Eye (tissue), 1 donor: ENCODE results near the gene CHST11.

Source experiments
- DNase-seq: peaks from one replicate; pipeline ENCODE4 v3.0.0-alpha.2; 2015

The CHST11 gene

DNA sequence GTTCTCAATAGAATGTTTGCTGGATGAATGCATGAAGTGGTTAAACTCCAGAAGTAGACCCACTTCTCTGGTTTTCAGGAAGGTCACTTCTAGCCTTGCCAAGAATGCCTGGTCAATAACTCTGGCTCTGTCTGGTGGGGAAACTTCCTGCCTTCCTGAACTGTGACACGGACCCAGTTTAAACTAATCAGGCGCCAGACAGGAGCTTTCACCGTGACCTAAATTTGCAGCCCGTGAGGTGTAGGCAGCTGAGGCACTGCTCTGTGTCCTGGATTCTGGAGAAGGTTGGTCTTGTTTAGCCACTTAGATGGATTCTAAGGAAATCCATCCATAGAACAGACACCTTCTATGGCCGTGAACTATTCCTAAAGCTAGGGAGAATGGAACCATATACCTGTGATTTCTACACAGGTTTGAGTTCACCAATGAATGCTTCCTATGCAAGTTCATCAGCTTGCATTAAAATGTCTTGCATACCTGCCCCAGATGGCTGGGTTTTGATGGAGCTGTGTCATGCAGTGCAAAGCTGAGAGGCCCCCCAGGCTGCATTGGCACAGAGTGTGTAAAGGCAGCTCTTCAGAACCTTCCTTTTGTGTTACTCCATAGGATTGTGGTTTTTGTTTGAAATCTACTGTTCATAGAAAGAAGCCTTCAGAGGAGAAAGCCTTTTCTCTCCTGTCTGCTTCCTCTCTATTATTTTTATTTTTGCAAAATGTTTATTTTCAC, 4.4 kb downstream of the CHST11 start:
- DNase-seq: no peak

DNA sequence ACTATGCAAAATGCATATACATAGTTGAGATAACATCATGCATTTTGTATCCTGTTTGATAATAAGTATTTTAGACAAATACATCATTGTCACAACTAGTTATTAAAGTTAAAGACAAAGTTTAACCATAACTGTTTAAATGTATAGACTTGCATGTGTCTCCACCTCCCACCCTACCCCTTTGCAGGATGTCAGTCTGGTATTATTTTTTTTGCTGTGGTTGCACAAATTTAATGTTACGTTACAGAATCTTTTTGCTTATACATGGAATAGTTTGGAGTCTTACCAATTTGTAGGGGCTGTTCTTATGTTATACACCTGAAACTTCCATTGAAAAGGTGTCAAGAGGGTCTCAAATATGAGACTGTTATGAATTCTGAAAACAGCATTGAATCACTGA, 5.6 kb downstream of the CHST11 start:
- DNase-seq: no peak

DNA sequence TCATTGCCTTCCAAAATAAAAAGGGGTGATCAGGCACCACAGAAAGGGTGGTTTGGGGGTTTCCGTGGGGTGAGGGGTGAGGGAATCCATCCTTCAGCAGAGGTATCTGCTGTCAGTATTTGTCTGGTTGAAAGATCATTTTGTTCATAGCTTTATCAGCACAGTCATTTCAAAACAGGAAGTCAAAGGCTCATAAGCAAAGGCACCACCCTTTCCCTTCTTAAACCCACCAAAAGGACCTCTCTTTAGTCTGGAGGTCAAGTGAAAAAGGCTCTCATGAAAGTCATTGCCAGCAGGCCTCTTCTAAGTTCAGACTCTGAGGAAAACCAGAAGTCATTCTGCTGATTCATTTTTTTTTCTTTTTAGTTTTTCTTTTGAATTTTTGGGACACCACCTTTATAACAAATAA, 6.2 kb downstream of the CHST11 start:
- no peak for DNase-seq

DNA sequence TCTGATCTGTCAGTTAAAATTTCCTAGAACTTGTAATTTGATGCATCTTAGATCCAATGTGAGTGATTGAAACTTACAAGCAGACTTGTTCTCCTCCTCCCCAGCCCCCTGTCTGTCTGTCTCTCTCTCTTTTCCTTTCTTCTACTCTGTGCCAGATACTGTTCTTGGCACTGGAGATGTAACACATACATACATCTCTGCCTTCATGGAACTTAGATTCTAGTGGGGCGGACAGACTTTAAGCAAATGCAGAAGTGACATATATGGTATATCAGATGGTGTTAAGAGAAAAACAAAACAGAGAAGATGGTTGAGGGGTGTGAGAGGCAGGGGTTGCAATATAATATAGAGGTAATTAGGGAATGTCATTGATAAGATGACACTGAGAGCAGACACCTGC, 6.6 kb downstream of the CHST11 start:
- no peak for DNase-seq

DNA sequence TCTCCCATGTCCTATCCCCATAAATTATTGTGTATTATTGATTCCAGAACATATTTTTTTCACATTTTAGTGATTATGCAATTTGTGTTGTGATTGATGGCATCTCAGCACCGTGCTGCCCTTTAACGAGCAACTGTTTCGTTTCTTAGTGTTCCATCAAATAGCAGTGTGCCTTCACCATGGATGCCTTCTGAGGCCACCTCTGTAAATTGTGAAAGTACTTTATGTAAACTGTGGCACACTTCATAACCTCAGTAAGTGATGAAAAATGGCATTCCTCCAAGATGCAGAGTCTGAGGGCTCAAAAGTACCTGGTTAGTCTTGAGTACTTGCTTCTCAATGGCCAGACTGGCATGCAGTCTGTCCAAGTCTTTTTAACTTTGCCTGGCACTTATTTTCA, 8.2 kb downstream of the CHST11 start:
- DNase-seq: no peak

DNA sequence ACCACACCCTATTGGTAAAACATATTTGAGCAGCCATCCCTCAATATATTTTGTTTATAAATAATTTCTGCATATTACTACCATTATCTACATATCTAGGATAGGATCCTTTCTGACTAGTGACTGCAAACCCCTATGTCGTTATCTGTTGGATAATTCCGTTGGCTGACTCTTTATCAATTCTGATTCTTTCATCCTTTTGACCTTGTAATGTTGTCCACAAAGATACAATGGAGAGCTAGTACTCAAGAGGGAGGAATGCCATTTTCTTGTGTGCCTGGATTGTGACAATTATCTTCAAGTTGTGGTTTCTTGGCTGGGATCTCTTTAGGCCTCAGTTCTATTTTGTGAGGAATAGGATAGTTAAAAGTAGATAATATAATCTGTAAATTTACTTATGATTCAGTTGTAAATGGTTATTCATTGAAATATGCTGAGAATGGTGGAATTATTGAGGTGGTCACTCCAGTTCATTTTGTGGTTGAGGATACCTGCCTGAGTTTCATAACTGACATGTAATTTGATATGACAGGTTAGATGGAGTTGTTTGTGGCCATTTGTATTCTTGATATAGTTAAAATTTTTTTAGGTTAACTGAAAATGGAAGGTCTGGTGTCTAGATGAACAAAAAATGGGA, 10.1 kb downstream of the CHST11 start:
- no peak for DNase-seq

DNA sequence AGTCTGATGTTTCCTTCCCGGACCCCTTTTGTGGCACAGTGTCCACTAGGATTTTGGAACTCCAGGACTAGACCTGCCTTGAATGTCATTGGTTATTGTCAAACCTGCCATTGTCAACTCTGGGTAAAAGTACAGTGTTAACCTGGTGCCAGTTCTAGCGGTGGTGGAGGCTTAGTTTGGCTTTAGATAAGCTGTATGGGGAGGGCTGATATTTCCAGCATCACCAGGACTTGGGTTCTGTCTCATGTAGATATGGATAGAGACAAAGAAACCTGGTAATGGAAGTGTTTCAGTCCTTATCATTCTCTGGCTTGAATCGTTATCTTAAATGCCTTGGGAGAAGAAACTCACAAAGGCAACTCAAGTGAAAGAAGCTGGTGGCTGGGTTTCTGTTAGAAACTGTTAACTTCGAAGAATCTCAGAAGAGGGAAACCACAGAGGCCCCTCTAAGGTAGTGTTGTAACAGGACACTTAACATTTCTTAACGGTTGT, 10.6 kb downstream of the CHST11 start:
- no peak for DNase-seq

DNA sequence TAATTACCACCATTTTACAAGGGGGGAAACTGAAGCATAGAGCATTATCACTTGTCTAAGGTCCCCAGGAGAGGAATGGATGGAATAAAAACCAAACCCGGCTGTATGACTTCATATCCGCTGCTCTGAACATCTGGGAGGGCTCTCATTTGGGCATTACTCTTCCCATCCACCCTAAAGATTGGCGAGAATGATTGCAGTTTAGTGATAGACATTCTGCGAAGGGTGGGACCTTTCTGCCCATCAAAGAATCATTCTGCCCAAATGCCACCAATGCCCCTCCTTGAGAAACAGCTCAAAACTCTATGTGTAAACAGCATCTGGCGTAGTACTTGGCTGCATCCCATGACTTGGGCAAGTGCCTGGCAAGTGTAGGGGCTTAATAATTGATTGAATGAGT, 11.6 kb downstream of the CHST11 start:
- DNase-seq: no peak

DNA sequence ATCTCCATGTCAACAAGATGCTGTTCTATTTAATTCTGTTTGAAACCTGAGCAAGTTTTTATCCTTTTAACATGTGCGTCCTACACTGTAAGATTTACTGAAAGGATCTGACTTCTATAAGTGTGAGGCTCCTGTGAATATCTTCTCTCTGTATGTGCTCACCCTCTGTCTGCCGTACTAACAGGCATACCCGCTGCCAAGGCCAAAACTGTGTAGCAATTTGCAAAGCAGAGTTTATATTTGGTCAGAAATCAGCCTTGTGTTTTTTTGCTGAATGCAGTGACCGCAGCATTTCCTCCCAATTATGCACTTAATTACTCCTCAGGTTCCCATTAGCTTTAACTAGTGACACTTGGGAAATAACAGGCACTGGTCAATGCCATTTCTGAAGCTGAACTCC, 12.3 kb downstream of the CHST11 start:
- no peak for DNase-seq

DNA sequence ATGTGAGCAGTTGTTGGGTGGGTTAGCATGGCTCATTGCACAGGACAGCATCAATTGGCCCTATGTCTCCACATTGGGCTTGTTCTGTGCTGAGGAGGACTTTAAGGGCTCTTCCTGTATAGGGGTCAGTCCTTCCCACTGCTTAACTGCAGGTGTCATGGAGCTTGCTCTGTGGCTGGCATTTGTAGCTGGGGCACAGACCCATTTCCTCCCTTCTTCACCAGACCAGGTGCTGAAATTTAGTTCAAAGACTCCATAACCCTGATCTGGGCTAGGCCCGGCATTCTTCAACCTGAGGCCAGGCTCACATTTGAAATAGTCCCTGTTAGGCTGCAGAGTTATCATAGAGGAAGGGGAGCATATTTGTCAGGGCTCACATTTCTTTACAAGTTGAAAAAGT, 12.8 kb downstream of the CHST11 start:
- DNase-seq: no peak

DNA sequence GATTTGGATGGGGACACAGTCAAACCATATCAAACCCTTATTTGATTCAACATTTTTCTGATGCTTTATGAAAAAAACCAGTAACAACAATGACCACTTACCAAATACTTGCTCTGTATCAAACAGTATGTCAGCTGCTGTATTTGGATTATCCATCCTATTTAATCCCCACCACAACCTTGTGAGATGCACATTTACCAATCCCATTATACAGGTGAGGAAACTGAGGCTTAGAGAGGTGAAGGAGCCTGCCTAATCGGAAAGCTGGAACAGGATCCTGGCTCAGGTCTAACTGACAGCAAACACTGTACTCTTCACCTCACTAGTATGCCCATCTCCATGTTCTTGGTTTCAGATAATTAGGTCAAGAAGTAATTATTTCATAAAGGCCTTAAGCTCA, 13.8 kb downstream of the CHST11 start:
- no peak for DNase-seq

DNA sequence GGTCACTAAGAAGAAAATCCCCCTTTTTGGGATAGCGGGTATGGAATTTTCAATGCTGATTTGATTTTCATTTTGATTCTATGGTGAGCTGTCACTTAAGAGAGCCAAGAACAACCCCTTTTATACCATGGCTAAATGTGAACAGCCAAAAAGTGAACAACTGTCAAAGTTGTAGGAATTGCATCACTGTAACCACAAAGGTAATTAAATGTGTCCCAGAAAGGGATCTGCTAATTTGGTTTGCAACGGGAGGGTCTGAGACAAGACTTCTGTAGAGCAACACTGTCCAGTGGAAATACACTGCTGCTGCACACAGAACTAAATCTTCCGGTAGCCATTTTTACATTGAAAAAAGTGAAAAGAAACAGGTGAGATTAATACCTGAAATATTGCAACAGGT, 14.6 kb downstream of the CHST11 start:
- DNase-seq: no peak

DNA sequence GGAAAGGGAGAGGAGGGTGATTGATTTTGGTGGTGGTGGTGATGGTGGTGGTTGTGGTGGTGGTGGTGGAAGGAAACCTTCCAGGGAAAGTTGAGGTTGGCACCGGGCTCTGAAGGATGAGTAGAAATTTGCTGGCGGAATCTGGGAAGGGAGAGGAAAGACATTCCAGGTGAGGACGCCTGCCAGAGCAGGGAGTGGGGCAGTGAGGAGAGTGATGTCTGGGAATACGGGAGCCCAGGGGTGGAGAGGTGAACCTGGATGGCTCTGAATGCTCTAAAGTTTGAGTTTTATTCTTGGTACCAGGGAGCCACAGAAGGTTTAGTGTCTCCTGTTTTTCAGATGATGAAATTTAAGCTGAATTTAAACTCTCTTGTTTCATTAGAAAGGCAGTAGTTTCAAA, 16.0 kb downstream of the CHST11 start:
- no peak for DNase-seq

DNA sequence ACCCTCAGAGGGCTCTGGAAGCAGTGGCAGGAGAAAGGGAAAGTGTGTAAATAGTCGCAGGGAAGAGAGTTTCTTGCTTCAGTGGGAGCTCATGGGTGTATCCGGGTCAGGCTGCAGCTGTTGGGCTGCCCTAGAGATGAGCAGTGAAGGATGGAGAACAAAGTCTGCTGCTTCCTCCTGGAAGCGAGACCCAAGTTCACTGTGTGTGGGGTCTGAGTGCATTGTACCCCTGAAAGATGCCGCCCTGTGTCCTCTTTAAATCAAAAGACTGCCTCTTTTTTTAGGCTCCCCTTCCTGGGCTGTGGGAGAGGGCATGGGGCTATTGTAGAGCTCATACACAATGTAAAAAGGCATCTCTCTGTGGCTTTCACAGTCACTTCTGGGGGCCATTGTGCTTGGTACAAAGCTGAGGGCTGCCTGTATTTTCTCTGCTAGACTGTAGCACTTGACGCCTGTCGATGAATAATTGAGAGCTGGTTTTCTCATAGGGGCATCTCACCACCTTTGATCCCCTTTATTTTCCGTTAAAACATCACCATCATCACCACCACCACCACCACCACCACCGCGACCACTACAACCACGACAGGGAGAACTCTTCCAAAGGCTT, 16.7 kb downstream of the CHST11 start:
- no peak for DNase-seq

DNA sequence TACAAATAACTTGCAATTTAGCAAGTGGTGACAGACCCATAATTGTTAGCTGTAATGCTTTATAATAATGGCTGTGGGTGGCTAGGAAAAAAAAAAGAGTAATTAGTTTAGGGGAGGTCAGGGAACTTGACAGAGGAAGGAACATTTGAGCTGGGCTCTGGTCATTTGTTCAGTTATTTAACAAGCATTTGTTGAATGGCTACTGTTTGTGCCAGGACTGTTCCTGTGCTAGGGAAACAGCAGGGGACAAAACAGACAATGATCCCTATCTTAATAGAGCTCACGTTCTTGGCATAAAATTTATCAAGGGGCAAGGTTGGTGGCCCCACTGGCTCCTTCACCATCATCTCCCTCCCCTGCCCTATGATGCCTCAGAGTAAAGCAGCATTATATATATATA, 18.5 kb downstream of the CHST11 start:
- no peak for DNase-seq

DNA sequence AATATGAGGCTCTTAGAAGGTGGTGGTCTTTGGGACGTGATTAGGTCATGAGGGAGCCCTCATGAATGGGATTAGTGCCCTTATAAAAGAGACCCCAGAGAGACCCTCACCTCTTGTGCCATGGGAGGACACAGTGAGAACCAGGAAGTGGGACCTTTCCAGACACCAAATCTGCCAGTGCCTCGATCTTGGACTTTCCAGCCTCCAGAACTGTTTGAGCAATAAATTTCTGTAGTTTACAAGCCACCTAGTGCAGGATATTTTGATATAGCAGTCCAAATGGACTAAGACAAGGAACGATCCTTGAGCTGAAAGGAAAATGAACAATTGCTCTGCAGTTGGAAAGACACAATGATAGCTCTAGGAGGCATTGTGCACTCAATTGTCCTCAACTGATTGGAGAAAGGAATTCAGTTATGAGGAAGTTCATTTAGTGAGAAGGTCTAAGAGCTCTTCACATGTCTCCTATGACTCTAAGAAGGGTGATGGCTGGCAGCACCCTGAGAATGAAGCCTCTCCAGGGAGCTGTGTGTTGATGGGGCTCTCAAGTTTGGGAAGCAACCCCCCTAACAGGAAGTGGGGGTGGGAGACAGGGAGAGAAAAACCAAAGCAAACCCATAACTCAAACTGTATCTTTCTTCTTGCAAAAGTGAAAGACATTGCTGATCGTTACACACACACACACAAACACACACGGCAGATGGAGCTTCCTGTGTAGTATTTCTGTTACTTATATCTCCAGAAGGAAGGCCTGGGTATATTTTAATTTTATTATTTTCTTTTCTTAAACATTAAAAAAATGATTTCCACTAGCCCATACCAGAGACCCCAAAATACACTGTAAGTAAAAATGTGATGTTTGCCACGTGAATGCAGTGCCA, 21.0 kb downstream of the CHST11 start:
- DNase-seq: no peak

DNA sequence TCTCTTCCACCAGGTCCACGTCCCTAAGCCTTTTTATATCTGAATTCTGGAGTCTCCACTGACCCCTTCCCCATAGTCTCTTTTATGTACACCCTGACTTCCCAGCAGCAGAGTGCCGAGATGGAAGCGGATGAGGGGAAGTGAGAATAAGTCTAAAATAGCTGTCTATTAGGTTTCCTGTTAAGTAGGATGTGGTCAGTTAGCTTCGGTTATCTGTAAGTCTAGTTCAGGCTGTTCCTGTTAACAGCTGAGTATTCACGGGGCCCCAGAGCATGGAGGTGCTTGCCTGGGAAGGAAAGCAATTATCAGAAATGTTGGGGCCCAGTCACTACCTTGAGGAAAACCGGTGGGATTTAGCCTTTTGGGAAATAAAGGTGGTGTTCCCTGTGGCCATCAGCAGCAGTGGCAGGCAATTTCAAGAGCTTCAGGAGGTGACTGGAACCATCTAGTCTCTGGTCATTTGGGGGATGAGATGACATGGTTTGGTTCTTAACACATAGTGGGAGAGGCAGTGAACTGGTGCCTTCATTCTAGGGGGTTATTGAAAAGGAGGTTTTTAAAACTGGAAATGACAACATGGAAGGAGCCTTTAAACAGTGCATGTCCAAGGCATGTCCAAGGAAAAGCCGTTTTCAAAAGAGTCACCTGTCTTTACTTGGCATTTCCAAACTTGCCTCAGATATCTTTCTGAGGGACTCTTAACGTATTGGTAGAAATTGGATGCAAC, 21.8 kb downstream of the CHST11 start:
- DNase-seq: no peak

DNA sequence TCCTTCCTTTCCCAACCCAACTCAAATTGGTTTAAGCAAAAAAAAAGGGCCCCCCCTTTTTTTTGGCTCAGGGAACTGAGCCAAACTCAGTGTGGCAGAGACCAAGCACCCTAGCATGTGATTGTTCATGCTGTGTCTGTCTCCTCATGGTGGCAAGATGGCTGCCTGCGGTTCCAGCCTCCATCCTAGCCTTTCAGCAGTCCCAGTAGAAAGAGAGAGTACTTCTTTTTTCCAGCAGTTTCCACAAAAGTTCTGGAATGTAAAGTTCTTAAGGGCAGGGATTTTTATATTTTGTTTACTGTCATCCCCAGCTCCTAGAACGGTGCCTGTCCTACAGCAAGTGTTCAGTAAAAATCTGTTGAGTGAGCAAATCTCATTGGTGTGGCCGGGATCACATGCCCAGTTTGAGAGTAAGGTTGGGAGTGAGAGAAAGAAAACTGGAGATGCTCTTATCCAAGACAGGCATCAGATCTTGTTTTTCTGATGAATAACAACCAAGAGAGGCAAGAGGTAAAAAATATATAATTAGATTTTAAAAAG, 22.4 kb downstream of the CHST11 start:
- no peak for DNase-seq

DNA sequence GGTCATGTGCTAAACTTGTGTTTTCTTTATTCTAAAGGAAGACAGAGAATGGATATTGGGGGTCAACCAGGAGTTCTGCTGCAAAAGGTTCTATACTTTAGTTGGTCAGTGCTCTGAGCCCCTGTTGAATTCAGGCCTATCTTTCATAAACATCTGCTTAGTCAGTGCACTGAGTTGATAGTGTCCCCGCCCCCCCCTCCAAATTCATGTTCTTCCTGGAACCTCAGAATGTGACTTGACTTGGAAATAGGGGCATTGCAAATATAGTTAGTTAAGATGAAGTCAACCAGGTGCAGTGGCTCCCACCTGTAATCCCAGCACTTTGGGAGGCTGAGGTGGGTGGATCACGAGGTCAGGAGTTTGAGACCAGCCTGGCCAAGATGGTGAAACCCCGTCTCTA, 23.3 kb downstream of the CHST11 start:
- DNase-seq: no peak

DNA sequence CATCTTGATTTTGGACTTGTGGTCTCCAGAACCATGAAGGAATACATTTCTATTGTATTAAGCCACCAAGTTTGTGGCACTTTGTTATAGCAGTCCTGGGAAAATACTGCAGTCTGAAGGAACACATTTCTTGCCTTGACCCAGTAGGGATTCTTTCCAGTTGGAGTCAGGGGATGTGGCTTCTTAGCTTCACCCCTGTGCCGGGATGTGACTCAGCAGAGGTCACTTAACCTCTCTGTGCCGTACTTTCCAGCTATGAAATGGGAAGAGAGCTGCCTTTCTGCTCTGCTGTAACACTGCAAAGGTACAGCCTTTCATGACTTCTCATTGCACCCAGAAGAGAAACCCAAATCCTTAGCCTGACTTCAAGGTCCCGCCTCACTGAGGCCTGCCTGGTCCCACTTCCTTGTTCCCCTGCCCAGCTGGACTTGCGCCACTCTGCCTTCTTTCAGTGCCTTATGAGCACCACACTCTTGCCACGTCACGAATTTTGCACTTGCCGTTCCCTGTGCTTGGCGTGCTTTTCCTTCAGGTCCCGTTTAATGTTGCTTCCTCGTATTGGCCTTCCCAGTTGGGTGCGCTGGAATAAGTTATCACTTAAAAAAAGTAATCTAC, 24.2 kb downstream of the CHST11 start:
- DNase-seq: no peak

DNA sequence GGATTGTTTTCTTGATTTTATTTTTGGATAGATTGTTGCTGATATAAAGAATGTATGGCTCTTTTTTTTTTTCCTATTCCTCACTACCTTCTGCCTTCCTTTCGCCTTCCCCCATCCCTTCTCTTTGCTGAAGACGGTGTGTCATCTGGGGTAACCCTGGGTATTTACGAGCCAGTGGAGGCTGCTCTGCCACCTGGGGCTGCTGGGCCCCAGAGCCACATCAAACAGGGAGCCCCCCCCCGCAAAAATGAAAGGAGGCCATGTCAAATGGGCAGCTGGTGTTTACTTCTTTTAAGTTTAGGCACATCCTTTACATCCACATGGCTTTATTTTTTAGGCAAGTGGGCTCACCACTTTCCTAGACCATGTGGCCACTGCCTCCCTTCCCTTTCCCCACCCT, 25.4 kb downstream of the CHST11 start:
- no peak for DNase-seq

DNA sequence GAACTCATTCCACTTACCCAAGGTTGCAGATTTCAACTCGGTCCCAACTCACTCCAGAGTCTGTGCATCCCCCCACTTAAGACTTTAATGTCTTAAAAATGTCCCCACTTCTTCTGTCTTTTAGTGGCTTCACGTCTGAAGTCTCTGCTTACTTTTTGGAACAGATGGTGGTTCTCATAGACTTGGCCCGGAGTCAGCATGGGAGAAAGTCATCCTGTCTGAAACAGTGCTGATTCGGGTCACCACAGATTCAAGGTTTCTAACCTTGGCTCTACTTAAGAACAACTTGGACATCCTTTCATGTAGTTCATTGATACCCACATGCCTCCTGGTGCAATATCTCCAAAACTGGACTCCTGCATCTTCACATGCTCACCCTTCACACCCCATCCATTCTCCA, 26.0 kb downstream of the CHST11 start:
- DNase-seq: no peak
